Right renal cortex interstitium (tissue), 3 donors: ENCODE measurements around the gene MGAT5B. TPM values are rescaled to one million over a fixed set of nuclear protein-coding genes. Genes with fewer than 3 reads are reported as not detected.

ENCODE experiments used
- DNase-seq, 3 donors: peaks; one replicate each; pipeline ENCODE4 v3.0.0-alpha.2; 2013; ENCODE audit warnings: low read depth in 3 of 3, low spot score in 2 of 3
- polyA plus RNA-seq, 3 donors: library from polyadenylated mRNA; unstranded; fragments of 120-200 nt; gene quantifications; one replicate each; pipeline ENCODE4 v1.2.1, GENCODE V29; 2013; ENCODE audit not compliant: insufficient read length in 3 of 3

MGAT5B gene
- polyA plus RNA-seq, 3 donors = 1.1 to 1.3 (median 1.1) TPM

GRCh38 chr17:76946772-76947135 is 78.5 kb downstream of the MGAT5B start:
- DNase-seq = no peak

GRCh38 chr17:76947309-76947708 is 79.1 kb downstream of the MGAT5B start:
- no peak for DNase-seq

- DNase-seq = no peak
Observed at GRCh38 chr17:76947771-76948170, 79.6 kb downstream of the MGAT5B start.

GRCh38 chr17:76948301-76948700 is 80.1 kb downstream of the MGAT5B start:
- no peak for DNase-seq

GRCh38 chr17:76948726-76949342 is 80.6 kb downstream of the MGAT5B start:
- no peak for DNase-seq

- DNase-seq = no peak
Observed at GRCh38 chr17:76949913-76950695, 81.9 kb downstream of the MGAT5B start.

GRCh38 chr17:76951375-76951905 is 83.2 kb downstream of the MGAT5B start:
- DNase-seq = no peak

GRCh38 chr17:76952402-76952801 is 84.2 kb downstream of the MGAT5B start:
- DNase-seq = no peak

- DNase-seq = no peak
Observed at GRCh38 chr17:76953066-76953465, 84.9 kb downstream of the MGAT5B start.

- no peak for DNase-seq
Observed at GRCh38 chr17:76953946-76954345, 85.7 kb downstream of the MGAT5B start.

- no peak for DNase-seq
Observed at GRCh38 chr17:76955191-76955590, 87.0 kb downstream of the MGAT5B start.

GRCh38 chr17:76956846-76957540 is 88.8 kb downstream of the MGAT5B start:
- no peak for DNase-seq

- no peak for DNase-seq
Observed at GRCh38 chr17:76957678-76958464, 89.7 kb downstream of the MGAT5B start.

GRCh38 chr17:76958974-76959373 is 90.8 kb downstream of the MGAT5B start:
- no peak for DNase-seq

- no peak for DNase-seq
Observed at GRCh38 chr17:76961869-76962268, 93.7 kb downstream of the MGAT5B start.

GRCh38 chr17:76962858-76963257 is 94.7 kb downstream of the MGAT5B start:
- DNase-seq = no peak

- no peak for DNase-seq
Observed at GRCh38 chr17:76966016-76966415, 97.8 kb downstream of the MGAT5B start.

GRCh38 chr17:76966486-76967181 is 98.4 kb downstream of the MGAT5B start:
- no peak for DNase-seq

- no peak for DNase-seq
Observed at GRCh38 chr17:76967762-76968161, 99.6 kb downstream of the MGAT5B start.
